ENCODE data around the gene RREB1.

GRCh38 chr6:7077856-7078255 is 29.9 kb upstream of the RREB1 start:
- TF ChIP-seq CTCF (IDR thresholded peaks at IDR 0.05) (no peak), POLR2A (IDR thresholded peaks at IDR 0.05) (no peak)

All from lower leg skin (tissue), 3 donors.